Duodenal mucosa (tissue), 2 donors: Measurements from ENCODE around the gene MAP1LC3A.

ENCODE experiments used
- H3K27ac ChIP-seq: one replicate; pipeline ENCODE4 v1.7.0; 2013; ENCODE audit warnings: low read depth, low read length
- H3K27me3 ChIP-seq, 2 donors: one replicate each; pipeline ENCODE4 v1.7.0; 2013; ENCODE audit warnings: low read length in 2 of 2, control low read depth in 1 of 2; ENCODE audit not compliant: insufficient read depth in 2 of 2, control insufficient read depth in 1 of 2
- H3K36me3 ChIP-seq, 2 donors: one replicate each; pipeline ENCODE4 v1.7.0; 2013; ENCODE audit warnings: low read length in 2 of 2, control low read depth in 1 of 2; ENCODE audit not compliant: insufficient read depth in 2 of 2, control insufficient read depth in 1 of 2
- H3K4me1 ChIP-seq, 2 donors: one replicate each; pipeline ENCODE4 v1.7.0; 2013; ENCODE audit warnings: low read length in 2 of 2, control low read depth in 1 of 2; ENCODE audit not compliant: insufficient read depth in 2 of 2, control insufficient read depth in 1 of 2
- H3K4me3 ChIP-seq, 2 donors: one replicate each; pipeline ENCODE4 v1.7.0; 2013; ENCODE audit warnings: low read length in 2 of 2, low read depth in 1 of 2
- H3K9ac ChIP-seq, 2 donors: one replicate each; pipeline ENCODE4 v1.7.0; 2013; ENCODE audit warnings: low read length in 2 of 2, low read depth in 1 of 2
- H3K9me3 ChIP-seq, 2 donors: one replicate each; pipeline ENCODE4 v1.7.0; 2013; ENCODE audit warnings: low read length in 2 of 2, control low read depth in 1 of 2; ENCODE audit not compliant: control insufficient read depth in 1 of 2

The MAP1LC3A gene

GRCh38 chr20:34547844-34548613, 10.5 kb upstream of the MAP1LC3A start:
- Histone ChIP-seq H3K4me1 (peaks cover 9 to 27% of the 10 kb centered on the region in 2 donors), H3K4me3 (peak overlapping the region; percentile 68 to 80), H3K27ac (no peak overlapping the region), H3K9me3 (no peaks in the 10 kb centered on the region), H3K27me3 (no peaks in the 10 kb centered on the region), H3K9ac (peak overlapping the region; percentile 7 to 25), H3K36me3 (peaks cover 0 to 6% of the 10 kb centered on the region in 2 donors)

GRCh38 chr20:34549291-34549928, 9.1 kb upstream of the MAP1LC3A start:
- Histone ChIP-seq H3K27ac (no peak overlapping the region), H3K9ac (no peak overlapping the region), H3K4me3 (no peak overlapping the region), H3K9me3 (no peaks in the 10 kb centered on the region), H3K4me1 (peaks cover 3 to 22% of the 10 kb centered on the region in 2 donors), H3K27me3 (no peaks in the 10 kb centered on the region), H3K36me3 (peaks cover 0 to 6% of the 10 kb centered on the region in 2 donors)

- Histone ChIP-seq H3K4me3 (no peak overlapping the region), H3K9me3 (no peaks in the 10 kb centered on the region), H3K36me3 (peaks cover 0 to 6% of the 10 kb centered on the region in 2 donors), H3K27me3 (no peaks in the 10 kb centered on the region), H3K27ac (no peak overlapping the region), H3K4me1 (peaks cover 3 to 18% of the 10 kb centered on the region in 2 donors), H3K9ac (no peak overlapping the region)
Observed at GRCh38 chr20:34549929-34550305, 8.6 kb upstream of the MAP1LC3A start.

- H3K36me3 ChIP-seq, result peaks cover 0 to 6% of the 10 kb centered on the region in 2 donors
- H3K4me3 ChIP-seq, result no peak overlapping the region
- no peak overlapping the region for H3K27ac ChIP-seq
- H3K9me3 ChIP-seq, result no peaks in the 10 kb centered on the region
- H3K4me1 ChIP-seq, result peaks cover 4 to 15% of the 10 kb centered on the region in 2 donors
- no peaks in the 10 kb centered on the region for H3K27me3 ChIP-seq
- H3K9ac ChIP-seq, result no peak overlapping the region
Observed at GRCh38 chr20:34552569-34552968, 5.9 kb upstream of the MAP1LC3A start.

- Histone ChIP-seq H3K4me3 (no peak overlapping the region), H3K9ac (no peak overlapping the region), H3K36me3 (peaks cover 0 to 6% of the 10 kb centered on the region in 2 donors), H3K27me3 (no peaks in the 10 kb centered on the region), H3K9me3 (no peaks in the 10 kb centered on the region), H3K4me1 (peaks cover 3 to 7% of the 10 kb centered on the region in 2 donors), H3K27ac (no peak overlapping the region)
Observed at GRCh38 chr20:34553366-34553867, 5.1 kb upstream of the MAP1LC3A start.

GRCh38 chr20:34557936-34558319, 590 bp upstream of the MAP1LC3A start:
- Histone ChIP-seq H3K4me1 (peaks cover 3 to 7% of the 10 kb centered on the region in 2 donors), H3K9ac (peak overlapping the region; percentile 75 to 89), H3K27me3 (no peaks in the 10 kb centered on the region), H3K4me3 (peak overlapping the region; percentile 76 to 86), H3K36me3 (peaks cover 0 to 6% of the 10 kb centered on the region in 2 donors), H3K27ac (peak overlapping the region; percentile 78), H3K9me3 (no peaks in the 10 kb centered on the region)

- Histone ChIP-seq H3K9me3 (no peaks in the 10 kb centered on the region), H3K4me1 (peaks cover 0 to 3% of the 10 kb centered on the region in 2 donors), H3K4me3 (no peak overlapping the region), H3K27me3 (no peaks in the 10 kb centered on the region), H3K36me3 (peaks cover 0 to 6% of the 10 kb centered on the region in 2 donors), H3K27ac (no peak overlapping the region), H3K9ac (no peak overlapping the region)
Observed at GRCh38 chr20:34559311-34560140, 1.0 kb downstream of the MAP1LC3A start.

- Histone ChIP-seq H3K27ac (no peak overlapping the region), H3K9ac (no peak overlapping the region), H3K9me3 (no peaks in the 10 kb centered on the region), H3K4me3 (no peak overlapping the region), H3K36me3 (peaks cover 0 to 6% of the 10 kb centered on the region in 2 donors), H3K4me1 (peaks cover 0 to 3% of the 10 kb centered on the region in 2 donors), H3K27me3 (no peaks in the 10 kb centered on the region)
Observed at GRCh38 chr20:34560141-34560523, 1.6 kb downstream of the MAP1LC3A start.

GRCh38 chr20:34560614-34561013, 2.1 kb downstream of the MAP1LC3A start:
- H3K9ac ChIP-seq, result no peak overlapping the region
- no peaks in the 10 kb centered on the region for H3K27me3 ChIP-seq
- H3K36me3 ChIP-seq, result peaks cover 0 to 7% of the 10 kb centered on the region in 2 donors
- no peak overlapping the region for H3K4me3 ChIP-seq
- H3K4me1 ChIP-seq, result peaks cover 0 to 3% of the 10 kb centered on the region in 2 donors
- H3K9me3 ChIP-seq, result no peaks in the 10 kb centered on the region
- no peak overlapping the region for H3K27ac ChIP-seq
